ENCODE results near the gene PRRC2B. TPM values are rescaled to one million over a fixed set of nuclear protein-coding genes. Genes with fewer than 3 reads are reported as not detected.

Gene PRRC2B
- total RNA-seq, 1 donor from 2014 or later, result 103 TPM

- Mint-ChIP-seq H3K27me3 (ENCODE audit: insufficient read depth) (peaks cover 1% of the 10 kb centered on the region), H3K4me1 (ENCODE audit: low read depth) (no peaks in the 10 kb centered on the region), H3K27ac (no peak overlapping the region), H3K36me3 (ENCODE audit: low read depth) (peaks cover 38% of the 10 kb centered on the region), H3K4me3 (no peak overlapping the region), H3K9me3 (no peaks in the 10 kb centered on the region)
- intact Hi-C loops (cut with micrococcal nuclease), result no loop called here
- no peak for DNase-seq (ENCODE audit: low spot score)
Measured at GRCh38 chr9:131516930-131517329, 123.0 kb downstream of the PRRC2B start.

DNA sequence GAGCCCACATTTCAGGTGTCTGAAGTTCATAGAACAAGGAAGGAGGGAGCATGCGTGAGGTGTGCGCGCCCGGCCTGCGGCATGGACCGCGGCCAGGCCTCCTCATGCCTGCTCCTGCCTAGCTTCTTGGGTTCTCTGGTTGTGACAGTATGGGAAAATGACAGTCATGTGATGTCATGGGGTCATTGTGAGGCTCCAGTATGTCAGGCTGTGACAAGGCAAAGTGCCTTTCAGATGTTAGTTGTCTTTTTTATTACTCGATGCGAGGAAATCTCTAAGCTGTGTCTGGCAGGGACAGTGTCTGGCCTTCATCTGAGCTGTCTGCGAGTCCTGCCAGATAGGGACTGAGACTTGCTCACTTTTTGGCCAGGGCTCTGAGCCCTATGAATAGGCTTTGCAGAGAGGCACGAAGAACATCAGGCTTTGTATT lies 123.9 kb downstream of the PRRC2B start:
- Mint-ChIP-seq H3K36me3 (ENCODE audit: low read depth) (peaks cover 40% of the 10 kb centered on the region), H3K27me3 (ENCODE audit: insufficient read depth) (peaks cover 1% of the 10 kb centered on the region), H3K27ac (no peak overlapping the region), H3K4me3 (no peak overlapping the region), H3K4me1 (ENCODE audit: low read depth) (no peaks in the 10 kb centered on the region), H3K9me3 (no peaks in the 10 kb centered on the region)
- no peak for DNase-seq (ENCODE audit: low spot score)
- intact Hi-C loops (cut with micrococcal nuclease), result no loop called here

GRCh38 chr9:131518553-131518952 lies 124.7 kb downstream of the PRRC2B start:
- H3K36me3 Mint-ChIP-seq (ENCODE audit: low read depth), result peaks cover 40% of the 10 kb centered on the region
- no peaks in the 10 kb centered on the region for H3K9me3 Mint-ChIP-seq

GRCh38 chr9:131520503-131520902 lies 126.6 kb downstream of the PRRC2B start:
- intact Hi-C loops (cut with micrococcal nuclease), result no loop called here
- peaks cover 40% of the 10 kb centered on the region for H3K36me3 Mint-ChIP-seq (ENCODE audit: low read depth)
- H3K4me1 Mint-ChIP-seq (ENCODE audit: low read depth), result no peaks in the 10 kb centered on the region
- no peaks in the 10 kb centered on the region for H3K9me3 Mint-ChIP-seq
- DNase-seq (ENCODE audit: low spot score), result no peak
- no peak overlapping the region for H3K4me3 Mint-ChIP-seq
- H3K27me3 Mint-ChIP-seq (ENCODE audit: insufficient read depth), result peaks cover 1% of the 10 kb centered on the region
- H3K27ac Mint-ChIP-seq, result no peak overlapping the region

More at GRCh38 chr9:131518553-131518952, 124.7 kb downstream of the PRRC2B start:
- H3K4me1 Mint-ChIP-seq (ENCODE audit: low read depth), result no peaks in the 10 kb centered on the region
- no peak overlapping the region for H3K27ac Mint-ChIP-seq
- DNase-seq (ENCODE audit: low spot score), result no peak
- intact Hi-C loops (cut with micrococcal nuclease), result no loop called here
- peaks cover 1% of the 10 kb centered on the region for H3K27me3 Mint-ChIP-seq (ENCODE audit: insufficient read depth)
- no peak overlapping the region for H3K4me3 Mint-ChIP-seq

DNA sequence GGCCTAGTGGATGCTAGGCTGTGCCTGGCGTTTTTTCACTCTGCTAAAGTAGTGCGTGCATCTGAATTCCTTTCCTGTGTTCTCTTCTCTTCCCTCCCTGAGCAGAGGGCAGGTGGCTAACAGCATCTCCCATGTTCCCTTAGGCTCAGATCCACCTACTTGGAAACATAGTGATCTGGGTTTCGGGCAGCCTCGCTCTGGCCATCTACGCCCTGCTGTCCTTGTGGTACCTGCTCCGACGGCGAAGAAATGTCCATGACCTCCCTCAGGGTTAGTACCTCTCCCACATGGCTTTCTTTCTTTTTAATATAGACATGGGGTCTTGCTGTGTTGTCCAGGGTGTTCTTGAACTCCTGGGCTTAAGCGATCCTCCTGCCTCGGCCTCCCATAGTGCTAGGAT lies 127.3 kb downstream of the PRRC2B start:
- Mint-ChIP-seq H3K9me3 (no peaks in the 10 kb centered on the region), H3K27ac (no peak overlapping the region)
- intact Hi-C loops (cut with micrococcal nuclease), result no loop called here

DNA sequence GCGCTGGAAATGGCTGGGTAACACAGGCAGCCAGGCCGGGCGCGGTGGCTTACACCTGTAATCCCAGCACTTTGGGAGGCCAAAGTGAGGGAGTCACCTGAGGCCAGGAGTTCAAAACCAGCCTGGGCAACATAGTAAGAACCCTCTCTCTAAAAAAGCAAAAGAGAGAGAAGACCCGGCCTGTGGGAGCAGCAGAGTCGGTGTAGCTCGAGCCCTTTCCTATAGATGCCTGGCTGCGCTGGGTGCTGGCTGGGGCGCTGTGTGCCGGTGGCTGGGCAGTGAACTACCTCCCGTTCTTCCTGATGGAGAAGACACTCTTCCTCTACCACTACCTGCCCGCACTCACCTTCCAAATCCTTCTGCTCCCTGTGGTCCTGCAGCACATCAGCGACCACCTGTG lies 127.9 kb downstream of the PRRC2B start:
- Mint-ChIP-seq H3K27me3 (ENCODE audit: insufficient read depth) (peaks cover 1% of the 10 kb centered on the region), H3K36me3 (ENCODE audit: low read depth) (peaks cover 47% of the 10 kb centered on the region), H3K4me3 (no peak overlapping the region), H3K27ac (no peak overlapping the region), H3K9me3 (no peaks in the 10 kb centered on the region), H3K4me1 (ENCODE audit: low read depth) (no peaks in the 10 kb centered on the region)
- intact Hi-C loops (cut with micrococcal nuclease), result no loop called here
- no peak for DNase-seq (ENCODE audit: low spot score)

More for the DNA sequence above, 127.3 kb downstream of the PRRC2B start:
- Mint-ChIP-seq H3K4me3 (no peak overlapping the region), H3K4me1 (ENCODE audit: low read depth) (no peaks in the 10 kb centered on the region), H3K27me3 (ENCODE audit: insufficient read depth) (peaks cover 1% of the 10 kb centered on the region), H3K36me3 (ENCODE audit: low read depth) (peaks cover 42% of the 10 kb centered on the region)
- DNase-seq (ENCODE audit: low spot score), result no peak

- Mint-ChIP-seq H3K27me3 (ENCODE audit: insufficient read depth) (peaks cover 1% of the 10 kb centered on the region), H3K36me3 (ENCODE audit: low read depth) (peaks cover 45% of the 10 kb centered on the region), H3K4me3 (no peak overlapping the region), H3K27ac (no peak overlapping the region), H3K9me3 (no peaks in the 10 kb centered on the region), H3K4me1 (ENCODE audit: low read depth) (no peaks in the 10 kb centered on the region)
- no peak for DNase-seq (ENCODE audit: low spot score)
- intact Hi-C loops (cut with micrococcal nuclease), result no loop called here
Measured at GRCh38 chr9:131522257-131523085, 128.6 kb downstream of the PRRC2B start.

DNA sequence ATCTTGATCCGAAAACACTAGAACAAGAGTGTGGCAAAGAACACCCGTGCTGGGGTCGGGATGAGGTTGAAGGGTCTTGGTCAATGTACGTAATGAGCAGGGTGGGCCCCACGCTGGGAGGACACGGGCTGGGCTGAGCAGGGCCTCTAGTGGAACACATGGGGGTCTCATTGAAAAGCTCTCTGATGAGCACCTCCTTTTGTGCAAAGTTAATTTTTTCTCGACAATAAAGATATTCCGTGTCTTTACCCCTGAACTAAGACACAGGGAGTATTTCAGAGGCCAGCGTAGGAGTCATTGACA lies 129.2 kb downstream of the PRRC2B start:
- H3K4me1 Mint-ChIP-seq (ENCODE audit: low read depth), result no peaks in the 10 kb centered on the region
- H3K27me3 Mint-ChIP-seq (ENCODE audit: insufficient read depth), result peaks cover 1% of the 10 kb centered on the region
- H3K27ac Mint-ChIP-seq, result no peak overlapping the region
- H3K4me3 Mint-ChIP-seq, result no peak overlapping the region
- no peaks in the 10 kb centered on the region for H3K9me3 Mint-ChIP-seq
- no peak for DNase-seq (ENCODE audit: low spot score)
- peaks cover 45% of the 10 kb centered on the region for H3K36me3 Mint-ChIP-seq (ENCODE audit: low read depth)
- intact Hi-C loops (cut with micrococcal nuclease), result no loop called here

GRCh38 chr9:131523451-131524435 lies 129.9 kb downstream of the PRRC2B start:
- H3K4me1 Mint-ChIP-seq (ENCODE audit: low read depth), result no peaks in the 10 kb centered on the region
- intact Hi-C loops (cut with micrococcal nuclease), result no loop called here
- peaks cover 1% of the 10 kb centered on the region for H3K27me3 Mint-ChIP-seq (ENCODE audit: insufficient read depth)
- H3K27ac Mint-ChIP-seq, result no peak overlapping the region
- no peak for DNase-seq (ENCODE audit: low spot score)
- H3K36me3 Mint-ChIP-seq (ENCODE audit: low read depth), result peaks cover 44% of the 10 kb centered on the region
- no peak overlapping the region for H3K4me3 Mint-ChIP-seq
- no peaks in the 10 kb centered on the region for H3K9me3 Mint-ChIP-seq

- intact Hi-C loops (cut with micrococcal nuclease), result no loop called here
- H3K27ac Mint-ChIP-seq, result no peak overlapping the region
- DNase-seq (ENCODE audit: low spot score), result no peak
- peaks cover 3% of the 10 kb centered on the region for H3K4me1 Mint-ChIP-seq (ENCODE audit: low read depth)
- H3K27me3 Mint-ChIP-seq (ENCODE audit: insufficient read depth), result peaks cover 1% of the 10 kb centered on the region
- no peaks in the 10 kb centered on the region for H3K9me3 Mint-ChIP-seq
- H3K36me3 Mint-ChIP-seq (ENCODE audit: low read depth), result peaks cover 37% of the 10 kb centered on the region
- H3K4me3 Mint-ChIP-seq, result no peak overlapping the region
Measured at GRCh38 chr9:131524665-131525315, 130.9 kb downstream of the PRRC2B start.

DNA sequence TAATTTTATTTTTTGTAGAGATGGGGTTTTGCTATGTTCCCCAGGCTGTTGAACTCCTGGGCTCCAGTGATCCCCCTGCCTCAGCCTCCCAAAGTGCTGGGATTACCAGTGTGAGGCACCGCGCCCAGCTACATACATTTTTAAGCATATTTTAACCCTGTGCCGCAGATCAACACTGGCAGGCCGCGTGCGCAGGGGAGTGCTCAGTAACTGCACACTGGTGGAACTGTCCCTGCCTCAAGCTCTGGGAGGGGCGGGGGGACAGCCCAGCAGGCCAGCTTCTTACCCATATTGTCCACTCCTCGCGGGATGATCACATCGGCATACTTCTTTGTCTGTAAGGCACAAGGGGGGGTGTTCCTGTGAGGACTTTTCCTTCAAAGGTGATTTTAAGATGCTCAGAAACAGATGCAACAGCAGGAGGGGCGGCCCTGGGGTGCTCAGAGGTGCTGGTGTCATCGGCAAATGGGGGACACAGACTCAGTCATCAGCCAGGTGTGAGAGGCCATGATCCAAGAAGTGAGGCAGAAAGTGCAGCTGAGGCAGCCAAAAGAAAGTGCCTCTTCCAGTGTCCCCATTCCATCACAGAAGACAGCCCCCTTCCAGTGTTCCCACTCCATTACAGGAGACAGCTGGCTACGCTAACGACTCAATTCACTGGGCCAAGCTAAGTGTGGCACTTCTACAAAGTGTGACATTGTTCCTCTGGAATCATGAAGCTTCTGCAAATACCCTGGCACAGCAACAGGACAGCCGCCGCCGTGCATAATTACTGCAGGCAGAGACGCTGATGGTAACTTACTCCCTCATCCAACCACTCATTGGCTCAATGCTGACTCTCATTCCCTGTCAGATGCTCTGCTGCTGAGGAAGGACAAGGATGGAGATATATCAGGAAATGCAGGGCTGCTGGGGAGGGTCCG lies 132.0 kb downstream of the PRRC2B start:
- no peak for DNase-seq (ENCODE audit: low spot score)
- Mint-ChIP-seq H3K4me1 (ENCODE audit: low read depth) (peaks cover 5% of the 10 kb centered on the region), H3K36me3 (ENCODE audit: low read depth) (peaks cover 36% of the 10 kb centered on the region), H3K9me3 (no peaks in the 10 kb centered on the region), H3K4me3 (no peak overlapping the region), H3K27me3 (ENCODE audit: insufficient read depth) (no peaks in the 10 kb centered on the region), H3K27ac (no peak overlapping the region)
- intact Hi-C loops (cut with micrococcal nuclease), result no loop called here

- no peak for DNase-seq (ENCODE audit: low spot score)
- Mint-ChIP-seq H3K27ac (peak overlapping the region; percentile 73), H3K4me3 (peak overlapping the region; percentile 78), H3K36me3 (ENCODE audit: low read depth) (peaks cover 22% of the 10 kb centered on the region), H3K9me3 (no peaks in the 10 kb centered on the region), H3K27me3 (ENCODE audit: insufficient read depth) (no peaks in the 10 kb centered on the region), H3K4me1 (ENCODE audit: low read depth) (peaks cover 5% of the 10 kb centered on the region)
- intact Hi-C loops (cut with micrococcal nuclease), result no loop called here
Measured at GRCh38 chr9:131528186-131528585, 134.3 kb downstream of the PRRC2B start.

All from activated T-helper 1 cell treated with anti-CD3 and anti-CD28 coated beads, Interleukin-12 subunit alpha, Interleukin-12 subunit beta, Interleukin-2, Interleukin-4 antibody, amounts not matched to agents 30 ng/mL and 10 ng/mL and 1 ng/mL, durations not matched to agents 14 hours and 24 hours and 36 hours (primary cell).